ENCODE measurements around the gene FOXC1. TPM values are rescaled to one million over a fixed set of nuclear protein-coding genes. Genes with fewer than 3 reads are reported as not detected.
A peak's percentile ranks its signal among the peaks of the same experiment; 100 is the strongest.

The FOXC1 gene
- total RNA-seq, 1 experiment from 2014 or later: 6.7 TPM

DNA sequence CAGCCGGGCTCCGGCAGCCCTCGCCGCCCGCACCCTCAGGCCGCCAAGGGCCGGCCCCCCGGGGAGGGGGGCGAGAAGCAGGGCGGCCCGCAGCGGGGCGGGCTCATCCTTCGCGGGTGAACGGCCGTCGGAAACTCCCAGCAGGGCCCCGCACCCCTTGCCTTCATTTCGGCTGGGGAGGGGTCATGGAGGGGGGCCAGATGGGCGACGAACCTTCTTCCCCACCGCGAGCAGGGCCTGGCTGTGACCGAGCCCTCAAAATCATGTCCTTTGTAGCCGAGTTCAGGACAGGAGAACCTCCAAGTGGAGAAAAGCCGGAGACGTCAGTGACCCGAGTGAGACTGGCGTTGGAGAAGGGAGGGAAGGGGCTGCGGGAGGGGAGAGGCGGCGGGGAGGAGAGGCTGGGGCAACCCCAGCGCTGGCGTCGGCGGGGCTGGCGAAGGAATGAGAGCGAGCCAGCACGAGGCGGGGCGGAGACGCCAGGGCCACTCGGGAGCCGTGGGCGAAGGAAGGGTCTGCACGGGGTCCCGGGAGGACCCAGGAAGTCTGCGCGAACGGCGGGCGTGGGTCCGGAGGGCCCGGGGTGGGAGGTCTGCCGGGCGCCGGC, 571 bp upstream of the FOXC1 start:
- Histone ChIP-seq H3K36me3 (ENCODE audit: control insufficient read depth, insufficient read depth, low read length) (no peaks in the 10 kb centered on the region), H3K4me3 (ENCODE audit: low read depth in 2 of 2, low read length in 2 of 2) (peak overlapping the region; percentile 62 to 69), H3K27me3 (ENCODE audit: control insufficient read depth, insufficient read depth, low read length) (peaks cover 3% of the 10 kb centered on the region; the same call in 1 of the 2 replicates), H3K9me3 (ENCODE audit: control insufficient read depth, insufficient read depth, low read depth, low read length) (no peaks in the 10 kb centered on the region), H3K4me1 (ENCODE audit: control insufficient read depth, insufficient read depth, low read length) (peaks cover 13% of the 10 kb centered on the region), H3K27ac (ENCODE audit: low read length) (peak overlapping the region; percentile 70; the same call in 1 of the 2 replicates)
- intact Hi-C loops (cut with micrococcal nuclease; ENCODE audit: unreplicated experiment) (no loop called here), in situ Hi-C loops (cut with HindIII; ENCODE audit: low pct_unique_long_range_greater_than_20kb, low sequenced_read_pairs) (no loop called here)
- ATAC-seq (peak; percentile 8), DNase-seq (ENCODE audit: low read depth, low spot score) (no peak)
- BruUV-seq (replicated peaks): no TSS peak
- ChIA-PET POLR2A (interaction anchor here (0.6 kb wide), 1 partner anchor 584 kb away, joined by 5 read pairs; no protein-coding TSS in a partner anchor), CTCF (no interaction called here)
- TF ChIP-seq SIN3A (IDR thresholded peaks at IDR 0.05; ENCODE audit: borderline replicate concordance, insufficient read depth, low read depth, low read length) (no peak), CTCF (IDR thresholded peaks at IDR 0.05) (no peak), POLR2AphosphoS5 (IDR thresholded peaks at IDR 0.05; ENCODE audit: low read depth, low read length) (no peak), TCF7L2 (IDR thresholded peaks at IDR 0.05; ENCODE audit: low read depth, low read length) (no peak)
- TF ChIP-seq, protein P1, sequence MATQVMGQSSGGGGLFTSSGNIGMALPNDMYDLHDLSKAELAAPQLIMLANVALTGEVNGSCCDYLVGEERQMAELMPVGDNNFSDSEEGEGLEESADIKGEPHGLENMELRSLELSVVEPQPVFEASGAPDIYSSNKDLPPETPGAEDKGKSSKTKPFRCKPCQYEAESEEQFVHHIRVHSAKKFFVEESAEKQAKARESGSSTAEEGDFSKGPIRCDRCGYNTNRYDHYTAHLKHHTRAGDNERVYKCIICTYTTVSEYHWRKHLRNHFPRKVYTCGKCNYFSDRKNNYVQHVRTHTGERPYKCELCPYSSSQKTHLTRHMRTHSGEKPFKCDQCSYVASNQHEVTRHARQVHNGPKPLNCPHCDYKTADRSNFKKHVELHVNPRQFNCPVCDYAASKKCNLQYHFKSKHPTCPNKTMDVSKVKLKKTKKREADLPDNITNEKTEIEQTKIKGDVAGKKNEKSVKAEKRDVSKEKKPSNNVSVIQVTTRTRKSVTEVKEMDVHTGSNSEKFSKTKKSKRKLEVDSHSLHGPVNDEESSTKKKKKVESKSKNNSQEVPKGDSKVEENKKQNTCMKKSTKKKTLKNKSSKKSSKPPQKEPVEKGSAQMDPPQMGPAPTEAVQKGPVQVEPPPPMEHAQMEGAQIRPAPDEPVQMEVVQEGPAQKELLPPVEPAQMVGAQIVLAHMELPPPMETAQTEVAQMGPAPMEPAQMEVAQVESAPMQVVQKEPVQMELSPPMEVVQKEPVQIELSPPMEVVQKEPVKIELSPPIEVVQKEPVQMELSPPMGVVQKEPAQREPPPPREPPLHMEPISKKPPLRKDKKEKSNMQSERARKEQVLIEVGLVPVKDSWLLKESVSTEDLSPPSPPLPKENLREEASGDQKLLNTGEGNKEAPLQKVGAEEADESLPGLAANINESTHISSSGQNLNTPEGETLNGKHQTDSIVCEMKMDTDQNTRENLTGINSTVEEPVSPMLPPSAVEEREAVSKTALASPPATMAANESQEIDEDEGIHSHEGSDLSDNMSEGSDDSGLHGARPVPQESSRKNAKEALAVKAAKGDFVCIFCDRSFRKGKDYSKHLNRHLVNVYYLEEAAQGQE (IDR thresholded peaks at IDR 0.05; ENCODE audit: insufficient read depth in 1 of 2, low read depth in 2 of 2, low read length in 1 of 2): no peak

GRCh38 chr6:1610497-1611321, 994 bp downstream of the FOXC1 start:
- ChIA-PET CTCF (interaction anchor here (0.6 to 1.0 kb wide), 2 partner anchors 8 to 686 kb away, joined by 3 to 4 read pairs; no protein-coding TSS in a partner anchor), POLR2A (interaction anchor here (0.7 to 1.0 kb wide), 2 partner anchors 13 to 498 kb away, joined by 3 to 6 read pairs; no protein-coding TSS in a partner anchor)
- Histone ChIP-seq H3K4me1 (ENCODE audit: control insufficient read depth, insufficient read depth, low read length) (peaks cover 13% of the 10 kb centered on the region), H3K27me3 (ENCODE audit: control insufficient read depth, insufficient read depth, low read length) (peaks cover 3% of the 10 kb centered on the region; the same call in 1 of the 2 replicates), H3K4me3 (ENCODE audit: low read depth in 2 of 2, low read length in 2 of 2) (peak overlapping the region; percentile 62 to 79), H3K9me3 (ENCODE audit: control insufficient read depth, insufficient read depth, low read depth, low read length) (no peaks in the 10 kb centered on the region), H3K36me3 (ENCODE audit: control insufficient read depth, insufficient read depth, low read length) (no peaks in the 10 kb centered on the region), H3K27ac (ENCODE audit: low read length) (peak overlapping the region; percentile 69; the same call in 1 of the 2 replicates)
- peak; percentile 48 for ATAC-seq
- in situ Hi-C loops (cut with HindIII; ENCODE audit: low pct_unique_long_range_greater_than_20kb, low sequenced_read_pairs): no loop called here
- BruUV-seq (replicated peaks): no TSS peak
- no peak for DNase-seq (ENCODE audit: low read depth, low spot score)
- intact Hi-C loops (cut with micrococcal nuclease; ENCODE audit: unreplicated experiment): no loop called here
- TF ChIP-seq SIN3A (IDR thresholded peaks at IDR 0.05; ENCODE audit: borderline replicate concordance, insufficient read depth, low read depth, low read length): no peak

All from Panc1 (cell line).